HL-60/S4 (cell line): ENCODE results near the gene PGA4.
"Not testable (repeated sequence)": the region's sequence is repeated elsewhere in the genome, so short reads cannot be mapped to it uniquely, and the experiment has no call there.

Experiments used
- in situ Hi-C: fragments of 300-500 bp; cut with MboI; formaldehyde crosslinking; loops from 2 replicates; pipeline ENCODE4 v1.14.3; 2022; ENCODE audit warnings: low sequenced_read_pairs

The PGA4 gene

DNA sequence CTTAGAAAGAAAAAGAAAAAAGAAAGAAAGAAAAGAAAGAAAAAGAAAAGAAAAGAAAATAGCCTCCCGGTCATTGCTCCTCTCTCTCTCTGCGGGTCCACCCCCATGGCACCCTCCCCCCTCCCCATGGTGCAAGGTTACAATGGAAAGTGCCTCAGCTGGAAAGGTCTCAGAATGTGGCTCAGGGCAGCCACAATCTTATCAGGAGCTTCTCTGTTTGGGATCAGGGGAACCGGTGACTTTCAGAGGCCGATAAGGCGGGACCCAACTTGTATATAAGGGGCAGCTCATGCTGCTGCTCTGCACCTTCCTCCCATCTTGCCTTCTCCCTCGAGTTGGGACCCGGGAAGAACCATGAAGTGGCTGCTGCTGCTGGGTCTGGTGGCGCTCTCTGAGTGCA, at the start of gene PGA4:
Gene PGA4 (plus strand): TSS at position 301 of the 400 bp plus-strand sequence. CDS start 54 bp downstream, at position 355.
- in situ Hi-C loops: not testable (repeated sequence)

DNA sequence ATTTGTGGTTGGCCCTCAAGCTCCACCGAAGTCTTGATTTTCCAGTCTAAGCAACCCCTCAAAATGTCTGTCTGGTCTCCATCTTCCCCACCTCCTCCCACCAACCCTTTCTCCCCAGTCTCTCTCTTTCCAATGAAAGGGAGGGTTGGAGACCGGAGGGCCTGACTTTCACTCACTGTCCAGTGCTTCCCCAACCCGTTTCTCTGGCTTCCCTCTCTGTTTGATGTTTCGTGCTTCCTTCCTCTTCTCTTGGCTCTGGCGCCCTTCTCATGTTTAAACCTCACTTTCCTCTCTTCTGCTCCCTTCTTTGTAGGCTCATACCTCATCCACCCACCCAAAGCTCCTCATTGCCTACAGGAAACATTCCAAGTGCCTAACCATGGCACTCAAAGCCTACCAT, 49.8 kb upstream of the PGA4 start:
- in situ Hi-C loops: no loop called here

DNA sequence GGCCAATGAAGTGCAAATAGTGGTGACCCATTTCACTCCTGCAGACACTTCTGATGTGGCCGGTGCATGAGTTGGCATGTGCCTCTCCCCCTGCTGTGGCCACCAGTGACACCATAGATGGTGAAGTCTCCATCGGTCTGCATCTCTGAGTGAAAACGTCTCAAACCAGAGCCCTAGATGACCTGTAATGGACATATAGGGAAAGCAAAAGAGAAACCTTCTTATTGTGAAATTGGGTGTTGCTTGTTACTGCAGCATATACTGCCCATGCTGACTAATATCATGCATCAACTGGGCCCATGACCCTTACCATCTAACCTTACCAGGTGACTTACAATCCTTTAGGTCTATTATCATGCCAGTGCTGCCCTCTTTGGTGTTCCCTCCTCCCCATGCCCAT, 49.3 kb upstream of the PGA4 start:
- in situ Hi-C loops: no loop called here

DNA sequence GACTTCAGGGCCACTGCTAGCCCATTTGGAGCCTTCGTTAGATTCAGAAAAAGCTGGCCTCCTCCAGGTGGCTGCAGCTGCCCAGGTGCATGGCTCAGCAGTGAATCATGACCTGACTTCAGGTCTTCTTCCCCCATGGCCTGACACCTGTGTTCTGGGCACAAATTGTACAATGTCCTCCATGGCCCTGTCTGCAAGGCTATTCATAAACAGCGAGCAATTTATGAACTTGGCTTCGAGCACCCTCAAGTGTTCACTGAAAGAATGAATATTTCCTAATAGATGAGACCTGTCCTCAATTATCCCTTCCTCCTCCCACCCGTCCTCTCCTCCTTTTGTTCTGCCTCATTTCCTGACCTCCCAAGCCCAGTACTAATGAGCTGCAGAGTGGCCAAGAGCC, 48.7 kb upstream of the PGA4 start:
- in situ Hi-C loops: no loop called here

DNA sequence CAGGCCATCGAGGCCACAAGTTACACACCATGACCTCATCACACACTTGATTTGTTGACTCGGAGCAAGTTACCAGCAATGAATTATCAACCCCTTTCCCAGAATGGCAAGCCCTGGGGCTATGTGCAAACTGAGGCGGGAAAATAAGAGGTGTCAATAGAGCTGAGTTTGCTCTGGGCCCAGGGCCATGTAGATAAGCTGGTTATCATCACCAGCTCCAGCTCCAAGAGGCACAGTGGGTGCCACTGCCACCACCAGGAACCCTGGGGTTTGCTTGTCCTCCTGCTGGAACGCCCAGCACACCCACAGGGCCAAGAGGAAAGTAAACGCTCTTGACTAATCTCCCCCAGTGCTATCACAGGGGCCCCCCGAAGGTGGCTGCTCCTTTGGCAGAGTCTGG, 47.9 kb upstream of the PGA4 start:
- in situ Hi-C loops: no loop called here

DNA sequence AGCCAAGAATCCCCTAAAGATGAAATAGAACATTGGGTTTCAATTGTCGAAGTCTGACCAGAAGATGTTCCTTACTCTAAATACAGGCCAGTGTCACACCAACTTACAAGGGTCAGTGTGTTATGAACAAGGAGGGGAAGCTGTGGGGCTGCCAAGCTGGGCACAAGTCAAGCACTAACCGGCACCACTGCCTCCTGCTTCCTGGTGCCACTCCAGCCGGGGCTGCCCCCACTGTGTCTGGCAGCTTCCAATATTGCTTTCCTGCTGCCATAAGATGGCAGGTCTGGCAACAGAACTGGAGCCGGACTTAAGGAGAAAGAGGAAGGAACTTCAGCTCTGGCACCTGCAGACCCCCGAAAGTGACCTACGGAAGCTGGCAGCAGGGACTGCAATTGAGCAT, 47.2 kb upstream of the PGA4 start:
- in situ Hi-C loops: loop anchor here (25.0 kb wide), 1 partner anchor 338 kb away; the partner anchor contains the start of gene CCDC86

DNA sequence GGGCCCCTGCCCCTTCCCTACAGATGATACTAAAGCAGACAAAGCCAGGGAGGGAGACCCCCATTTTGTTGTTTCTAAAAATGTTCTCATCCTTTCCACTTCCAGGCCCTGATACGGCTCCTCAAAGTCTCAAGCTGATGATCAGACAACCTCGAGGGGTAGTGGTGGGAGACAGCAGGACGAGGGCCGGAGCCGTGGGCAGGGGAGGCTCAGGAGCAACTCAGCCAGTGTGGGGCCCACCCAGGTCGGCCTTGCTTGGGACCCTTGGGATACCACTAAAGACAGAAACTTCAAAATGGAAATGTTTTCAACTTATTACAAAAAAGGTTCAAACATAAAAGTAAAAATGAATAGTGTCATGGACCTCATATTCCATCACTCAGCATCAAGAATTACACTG, 45.7 kb upstream of the PGA4 start:
- in situ Hi-C loops: loop anchor here (25.0 kb wide), 1 partner anchor 339 kb away; the partner anchor contains the start of gene CCDC86

DNA sequence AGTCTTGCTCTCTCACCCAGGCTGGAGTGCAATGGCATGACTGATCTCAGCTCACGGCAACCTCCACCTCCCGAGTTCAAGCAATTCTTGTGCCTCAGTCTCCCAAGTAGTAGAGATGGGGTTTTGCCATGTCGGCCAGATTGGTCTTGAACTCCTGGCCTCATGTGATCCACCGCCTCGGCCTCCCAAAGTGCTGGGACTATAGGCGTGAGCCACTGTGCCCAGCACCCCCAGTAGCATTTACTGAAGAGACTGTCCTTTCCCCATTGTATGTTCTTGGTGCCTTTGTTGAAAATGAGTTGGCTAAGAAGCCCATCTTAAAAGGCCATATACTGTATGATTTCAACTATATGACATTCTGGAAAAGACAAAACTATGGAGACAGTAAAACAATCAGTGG, 41.9 kb upstream of the PGA4 start:
- in situ Hi-C loops: loop anchor here (25.0 kb wide), 1 partner anchor 343 kb away; the partner anchor contains the start of gene CCDC86

DNA sequence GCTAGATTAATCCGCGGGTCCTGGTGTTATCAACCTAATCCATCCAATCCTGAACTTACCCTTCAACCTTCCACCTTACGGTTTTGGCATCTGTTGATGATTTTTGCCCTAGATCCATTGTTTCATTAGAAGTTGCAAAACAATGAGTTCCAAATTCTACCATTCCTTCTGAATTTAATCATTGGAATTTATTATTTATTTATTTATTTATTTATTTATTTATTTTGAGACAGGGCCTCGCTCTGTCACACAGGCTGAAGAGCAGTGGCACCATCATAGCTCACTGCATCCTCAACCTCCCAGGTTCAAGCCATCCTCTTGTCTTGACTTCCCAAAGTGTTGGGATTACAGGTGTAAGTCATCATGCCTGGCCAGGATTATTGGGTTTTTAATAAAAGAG, 40.7 kb upstream of the PGA4 start:
- in situ Hi-C loops: loop anchor here (25.0 kb wide), 1 partner anchor 344 kb away; the partner anchor contains the start of gene CCDC86

DNA sequence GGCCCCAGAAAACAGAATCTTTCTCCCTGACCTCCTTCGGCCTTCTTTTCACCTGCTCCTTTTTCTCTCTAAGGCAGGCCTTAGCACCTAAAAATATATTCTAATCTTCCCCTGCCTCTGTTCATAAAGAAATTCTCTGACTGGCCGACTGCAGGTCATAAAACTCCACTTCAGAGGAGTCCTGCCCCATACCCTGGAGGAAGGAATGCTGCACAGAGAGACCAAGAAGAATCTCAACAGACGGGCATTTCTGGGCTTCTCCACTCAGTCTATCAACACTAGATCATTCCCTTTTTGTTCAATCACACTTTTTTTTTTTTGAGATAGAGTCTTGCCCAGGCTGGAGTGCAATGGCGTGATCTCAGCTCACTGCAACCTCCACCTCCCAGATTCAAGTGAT, 38.5 kb upstream of the PGA4 start:
- in situ Hi-C loops: loop anchor here (25.0 kb wide), 1 partner anchor 346 kb away; the partner anchor contains the start of gene CCDC86

DNA sequence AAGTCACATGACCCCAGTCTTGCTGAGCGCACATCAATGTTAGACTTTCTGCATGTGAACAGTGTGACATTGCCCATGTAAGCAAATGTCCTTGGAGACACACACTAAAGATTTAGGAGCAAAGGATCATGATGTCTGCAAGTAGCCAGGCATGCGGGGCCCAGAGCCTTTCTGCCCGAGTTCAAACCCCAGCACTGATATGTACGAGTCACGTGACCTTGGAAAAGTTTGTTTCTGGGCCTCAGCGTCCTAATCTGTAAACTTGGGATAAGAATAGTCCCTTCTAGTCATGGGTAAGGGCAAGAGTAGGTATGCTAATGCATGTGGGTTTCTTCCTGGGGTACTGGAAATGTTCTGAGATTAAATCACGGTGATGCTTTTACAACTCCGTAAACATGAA, 35.6 kb upstream of the PGA4 start:
- in situ Hi-C loops: loop anchor here (25.0 kb wide), 1 partner anchor 349 kb away; the partner anchor contains the start of gene CCDC86

DNA sequence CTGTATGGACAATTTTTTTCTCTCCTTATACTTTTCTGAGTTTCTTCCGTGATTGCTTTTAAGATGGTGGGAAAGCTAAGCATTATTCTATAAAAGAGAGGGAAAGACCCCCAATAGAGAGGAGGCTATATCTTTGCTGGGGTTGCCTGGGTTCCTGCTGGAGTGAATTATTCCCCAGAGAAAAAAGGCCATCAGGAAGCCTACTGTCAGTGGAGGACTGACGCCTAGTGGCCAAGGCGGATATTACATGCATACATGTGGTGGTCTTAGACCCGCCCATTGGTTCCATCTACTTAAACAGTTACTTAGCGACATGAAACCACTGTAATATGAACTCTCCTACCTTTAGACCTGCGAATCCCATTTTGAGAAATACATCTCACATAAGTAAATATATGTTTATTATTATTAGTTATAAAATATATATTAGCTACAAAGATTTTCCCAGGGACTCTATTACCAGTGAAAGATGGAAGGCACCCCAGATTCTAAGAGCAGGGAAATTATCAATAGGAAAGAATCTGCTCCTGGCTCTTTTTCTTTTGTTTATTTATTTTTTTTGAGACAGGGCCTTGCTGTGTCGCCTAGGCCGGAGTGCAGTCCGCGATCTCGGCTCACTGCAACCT, 34.5 kb upstream of the PGA4 start:
- in situ Hi-C loops: loop anchor here (25.0 kb wide), 1 partner anchor 350 kb away; the partner anchor contains the start of gene CCDC86

DNA sequence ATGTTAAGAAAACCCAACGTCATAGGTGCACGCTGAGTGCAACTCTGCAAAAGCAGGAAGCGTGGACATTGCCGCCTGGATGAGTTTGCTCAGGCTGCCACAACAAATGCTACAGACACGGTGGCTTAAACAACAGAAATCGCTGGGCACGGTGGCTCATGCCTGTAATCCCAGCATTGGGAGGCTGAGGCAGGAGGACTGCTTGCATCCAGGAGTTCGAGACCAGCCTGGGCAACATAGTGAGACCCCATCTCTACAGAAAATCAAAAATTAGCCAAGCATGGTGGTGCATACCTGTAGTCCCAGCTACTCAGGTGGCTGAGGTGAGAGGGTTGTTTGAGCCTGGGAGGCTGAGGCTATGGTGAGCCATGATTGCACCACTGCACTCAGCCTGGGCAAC, 32.2 kb upstream of the PGA4 start:
- in situ Hi-C loops: loop anchor here (25.0 kb wide), 1 partner anchor 353 kb away; the partner anchor contains the start of gene CCDC86

DNA sequence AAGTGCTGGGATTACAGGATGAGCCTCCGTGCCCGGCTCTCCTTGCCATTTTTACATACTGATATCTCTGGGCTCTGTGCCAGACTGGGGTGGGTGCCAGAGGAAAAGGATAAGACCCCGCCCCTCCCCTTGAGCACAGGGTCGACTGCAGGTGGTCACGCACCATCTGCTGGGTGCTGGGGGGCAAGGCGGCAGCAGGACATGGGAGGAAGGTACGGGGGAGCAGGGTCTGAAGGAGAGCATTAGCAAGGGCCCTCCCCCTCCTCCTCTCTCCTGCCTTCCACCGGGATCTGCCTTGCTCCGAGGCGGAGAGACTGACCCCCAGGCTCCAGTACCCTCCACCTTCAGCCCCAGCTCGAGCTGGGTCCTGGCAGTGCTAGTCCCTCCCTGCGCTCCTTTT, 28.6 kb upstream of the PGA4 start:
- in situ Hi-C loops: loop anchor here (25.0 kb wide), 1 partner anchor 356 kb away; the partner anchor contains the start of gene CCDC86

DNA sequence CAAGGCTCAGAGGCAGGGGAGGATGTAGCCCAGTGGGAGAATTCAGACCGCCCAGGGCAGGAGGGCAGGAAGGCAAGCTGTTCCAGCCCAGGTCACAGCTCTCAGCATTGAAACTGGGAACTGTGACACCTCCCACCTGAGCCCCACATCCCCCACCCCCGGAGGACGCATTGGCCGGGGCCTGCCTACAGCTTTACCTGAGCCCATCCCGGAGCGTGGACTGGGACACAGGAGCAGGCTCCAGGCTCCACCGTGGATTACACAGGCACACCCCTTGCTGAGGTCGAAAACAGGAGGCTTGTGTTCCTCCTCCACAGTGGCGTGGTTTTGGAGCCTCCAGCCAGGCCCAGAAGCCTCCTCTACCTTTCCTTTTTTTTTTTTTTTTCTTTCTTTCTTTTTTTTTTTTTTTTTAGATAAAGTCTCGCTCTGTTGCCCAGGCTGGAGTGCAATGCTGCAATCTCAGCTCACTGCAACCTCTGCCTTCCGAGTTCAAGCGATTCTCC, 27.9 kb upstream of the PGA4 start:
- in situ Hi-C loops: loop anchor here (25.0 kb wide), 1 partner anchor 357 kb away; the partner anchor contains the start of gene CCDC86

DNA sequence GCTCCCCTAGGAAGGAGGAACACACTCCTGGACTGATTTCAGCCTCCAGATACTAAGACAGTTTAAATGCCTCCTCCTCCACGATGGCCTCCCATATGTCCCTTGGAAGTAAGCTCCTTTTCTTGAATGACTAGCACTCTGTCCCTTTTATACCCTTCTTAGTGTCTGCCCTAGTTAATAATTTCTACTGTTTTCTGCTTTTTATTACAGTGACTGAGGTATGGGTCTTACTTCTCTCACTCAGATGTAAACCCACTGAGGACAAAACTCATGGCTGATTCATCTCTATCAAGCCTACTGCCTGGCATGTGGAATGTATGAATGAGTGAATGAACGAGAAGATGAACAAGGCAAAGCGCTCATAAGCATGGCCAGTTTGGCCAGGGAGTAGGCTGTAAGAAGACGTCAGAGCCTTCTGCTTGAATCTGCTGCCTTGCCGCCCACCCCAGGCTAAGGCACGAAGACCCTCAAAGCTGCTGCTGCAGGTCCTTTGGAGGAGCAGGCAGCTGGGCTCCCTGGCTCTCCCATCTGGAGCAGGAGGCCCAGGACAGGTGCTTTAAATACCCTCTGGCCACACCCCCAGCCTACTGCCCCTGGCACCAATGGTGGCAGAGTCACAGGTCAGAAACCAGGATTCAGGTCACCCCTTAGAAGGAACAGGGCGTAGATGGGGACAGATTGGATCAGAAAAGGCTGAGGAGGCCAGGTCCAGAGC, 27.0 kb upstream of the PGA4 start:
- in situ Hi-C loops: loop anchor here (25.0 kb wide), 1 partner anchor 358 kb away; the partner anchor contains the start of gene CCDC86

DNA sequence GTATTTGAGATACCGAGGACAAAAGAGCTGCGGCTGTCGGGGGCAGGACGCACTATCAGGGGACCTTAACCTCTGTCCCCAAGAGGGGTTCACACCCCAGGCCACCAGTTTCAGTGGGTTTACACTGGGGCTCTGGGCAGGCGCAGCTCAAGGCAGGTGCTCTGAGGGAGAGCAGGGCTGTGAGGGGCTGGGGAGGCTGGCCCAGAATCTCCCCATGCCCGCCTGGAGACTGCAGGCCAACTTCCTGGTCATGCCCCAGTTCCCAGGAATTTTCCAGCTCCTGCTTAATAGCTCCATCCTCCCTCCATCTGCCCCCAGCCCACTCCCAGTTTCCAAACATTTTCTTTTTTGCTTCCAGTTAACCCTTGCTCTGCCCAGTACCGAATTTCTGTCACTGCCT, 26.4 kb upstream of the PGA4 start:
- in situ Hi-C loops: loop anchor here (25.0 kb wide), 1 partner anchor 358 kb away; the partner anchor contains the start of gene CCDC86

DNA sequence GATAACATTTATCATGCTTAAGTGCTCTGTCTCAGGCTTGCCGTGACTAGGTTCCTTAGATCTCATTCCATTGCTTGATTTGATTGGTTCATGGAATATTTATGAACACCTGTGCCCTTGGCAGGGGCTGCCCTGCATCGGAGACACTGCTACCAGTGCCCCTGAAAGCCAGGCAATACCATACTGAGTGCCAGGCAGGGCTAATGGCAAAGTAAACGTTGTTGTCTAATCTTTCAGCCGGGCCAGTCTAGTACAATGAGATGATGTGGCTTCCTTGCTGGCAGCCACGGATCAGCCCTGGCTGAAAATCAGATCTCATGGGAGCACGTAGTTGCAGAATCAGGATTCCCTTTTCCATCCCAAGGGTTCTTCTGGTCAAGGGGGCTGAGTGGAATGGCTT, 23.8 kb upstream of the PGA4 start:
- in situ Hi-C loops: loop anchor here (25.0 kb wide), 1 partner anchor 361 kb away; the partner anchor contains the start of gene CCDC86

DNA sequence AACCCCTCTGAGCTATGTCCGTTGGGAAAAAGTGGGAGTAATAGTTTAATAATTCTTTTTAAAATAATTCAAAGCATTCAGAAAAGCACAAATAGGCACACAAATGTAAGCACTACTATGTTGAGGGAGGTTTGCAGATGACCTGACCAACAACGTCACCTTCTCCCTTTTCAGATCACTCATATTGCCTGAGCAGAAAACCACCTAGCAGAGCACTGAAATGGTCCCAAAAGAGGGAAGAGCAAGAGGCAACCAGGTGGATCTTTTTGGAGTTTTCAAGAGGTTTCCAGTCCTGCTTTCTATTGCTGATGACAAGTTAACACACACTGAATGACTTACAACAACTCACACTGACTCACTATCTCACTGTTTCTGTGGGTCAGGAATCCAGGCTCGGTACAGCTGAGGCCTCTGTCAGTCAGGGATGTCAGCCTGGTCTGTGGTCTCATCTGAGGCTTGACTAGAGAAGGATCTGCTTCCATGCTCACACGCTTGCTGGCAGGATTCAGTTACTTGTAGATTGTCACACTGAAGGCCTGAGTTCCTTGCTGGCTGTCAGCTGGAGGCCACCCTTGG, 23.1 kb upstream of the PGA4 start:
- in situ Hi-C loops: loop anchor here (25.0 kb wide), 1 partner anchor 362 kb away; the partner anchor contains the start of gene CCDC86

DNA sequence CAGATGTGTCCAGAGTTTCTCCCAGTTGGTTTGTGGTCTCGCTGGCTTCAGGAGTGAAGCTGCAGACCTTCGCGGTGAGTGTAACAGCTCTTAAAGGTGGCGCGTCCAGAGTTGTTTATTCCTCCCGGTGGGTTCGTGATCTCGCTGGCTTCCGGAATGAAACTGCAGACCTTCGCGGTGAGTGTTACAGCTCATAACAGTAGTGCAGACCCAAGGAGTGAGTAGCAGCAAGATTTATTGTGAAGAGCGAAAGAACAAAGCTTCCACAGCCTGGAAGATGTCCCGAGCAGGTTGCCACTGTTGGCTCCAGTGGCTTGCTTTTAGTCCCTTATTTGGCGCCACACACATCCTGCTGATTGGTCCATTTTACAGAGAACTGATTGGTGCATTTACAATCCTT, 20.7 kb upstream of the PGA4 start:
- in situ Hi-C loops: no loop called here
